Neuronal stem cell (in vitro differentiated cells): ENCODE data around the gene SALL2.
A peak's percentile ranks its signal among the peaks of the same experiment; 100 is the strongest.
"Not testable (repeated sequence)": the region's sequence is repeated elsewhere in the genome, so short reads cannot be mapped to it uniquely, and the experiment has no call there.

Experiments
- DNase-seq: peaks from one replicate; pipeline ENCODE4 v3.0.0-alpha.2; 2013; ENCODE audit warnings: low spot score
- H2AFZ ChIP-seq: one replicate; pipeline ENCODE4 v1.6.1; 2013; ENCODE audit warnings: mild to moderate bottlenecking, low read length, inconsistent platforms
- H2AK5ac ChIP-seq: 2 replicates; pipeline ENCODE4 v1.6.1; 2013; ENCODE audit warnings: low read depth, mild to moderate bottlenecking, inconsistent platforms, low read length, moderate library complexity, mixed read lengths
- H2BK120ac ChIP-seq: 2 replicates; pipeline ENCODE4 v1.6.1; 2013; ENCODE audit warnings: low read depth, mild to moderate bottlenecking, inconsistent platforms, low read length, moderate library complexity, mixed read lengths
- H2BK12ac ChIP-seq: one replicate; pipeline ENCODE4 v1.6.1; 2013; ENCODE audit warnings: low read length, inconsistent platforms
- H2BK15ac ChIP-seq: 2 replicates; pipeline ENCODE4 v1.6.1; 2013; ENCODE audit warnings: mild to moderate bottlenecking, low read length, inconsistent platforms, mixed read lengths
- H2BK5ac ChIP-seq: one replicate; pipeline ENCODE4 v1.6.1; 2013; ENCODE audit warnings: inconsistent platforms, mild to moderate bottlenecking, low read length, moderate library complexity
- H3K14ac ChIP-seq: one replicate; pipeline ENCODE4 v1.6.1; 2013; ENCODE audit warnings: low read length, inconsistent platforms
- H3K18ac ChIP-seq: 2 replicates; pipeline ENCODE4 v1.6.1; 2013; ENCODE audit warnings: low read length, inconsistent platforms
- H3K23ac ChIP-seq: 2 replicates; pipeline ENCODE4 v1.6.1; 2013; ENCODE audit warnings: low read depth, mild to moderate bottlenecking, mixed read lengths, low read length, inconsistent platforms; ENCODE audit not compliant: poor library complexity
- H3K27ac ChIP-seq: replicated peaks from 3 replicates; pipeline ENCODE4 v1.5.1; 2013; ENCODE audit warnings: low read length, inconsistent platforms
- H3K27me3 ChIP-seq, 3 experiments: 2 replicates each; pipeline ENCODE4 v1.6.1; 2013; ENCODE audit warnings: low read length in 3 of 3, mild to moderate bottlenecking in 2 of 3, inconsistent platforms in 1 of 3, low read depth in 1 of 3, mixed read lengths in 1 of 3, moderate library complexity in 1 of 3; ENCODE audit not compliant: control insufficient read depth in 3 of 3, insufficient read depth in 3 of 3
- H3K36me3 ChIP-seq, 2 donors: replicated peaks in 1 of 2; 2 replicates each; pipeline ENCODE4 v1.6.1; 2013; ENCODE audit warnings: low read length in 2 of 2; ENCODE audit not compliant: control insufficient read depth in 2 of 2, insufficient read depth in 2 of 2
- H3K4ac ChIP-seq: 2 replicates; pipeline ENCODE4 v1.6.1; 2013; ENCODE audit warnings: inconsistent platforms, mild to moderate bottlenecking, low read length, moderate library complexity
- H3K4me1 ChIP-seq, 2 donors: 1 replicate in 1 of 2; 2 replicates in 1 of 2; pipeline ENCODE4 v1.6.1; 2013; ENCODE audit warnings: low read length in 2 of 2, low read depth in 1 of 2; ENCODE audit not compliant: control insufficient read depth in 2 of 2, insufficient read depth in 1 of 2
- H3K4me2 ChIP-seq: one replicate; pipeline ENCODE4 v1.6.1; 2013; ENCODE audit warnings: mild to moderate bottlenecking, low read length, inconsistent platforms; ENCODE audit not compliant: insufficient read depth, poor library complexity, severe bottlenecking
- H3K4me3 ChIP-seq, 2 donors: 2 replicates each; pipeline ENCODE4 v1.5.1; 2013; ENCODE audit warnings: low read length in 2 of 2, mild to moderate bottlenecking in 2 of 2, inconsistent platforms in 1 of 2, moderate library complexity in 1 of 2
- H3K79me1 ChIP-seq: one replicate; pipeline ENCODE4 v1.6.1; 2013; ENCODE audit warnings: low read depth, mild to moderate bottlenecking, inconsistent platforms, low read length, moderate library complexity
- H3K9ac ChIP-seq: one replicate; pipeline ENCODE4 v1.6.1; 2013; ENCODE audit warnings: mild to moderate bottlenecking, low read depth, low read length, inconsistent platforms; ENCODE audit not compliant: poor library complexity
- H3K9me3 ChIP-seq, 2 donors: replicated peaks in 1 of 2; 2 replicates each; pipeline versions ENCODE3 to v1.6.1; 2013; ENCODE audit warnings: low read length in 2 of 2, mild to moderate bottlenecking in 2 of 2, inconsistent platforms in 1 of 2, low read depth in 1 of 2, mixed read lengths in 1 of 2, moderate library complexity in 1 of 2; ENCODE audit not compliant: control insufficient read depth in 2 of 2, insufficient read depth in 1 of 2
- H4K8ac ChIP-seq: one replicate; pipeline ENCODE4 v1.6.1; 2013; ENCODE audit warnings: low read depth, mild to moderate bottlenecking, inconsistent platforms, low read length, moderate library complexity
- H4K91ac ChIP-seq: one replicate; pipeline ENCODE4 v1.6.1; 2013; ENCODE audit warnings: low read length, low read depth, mild to moderate bottlenecking, inconsistent platforms; ENCODE audit not compliant: poor library complexity
- WGBS, 2 donors: extraction: QIAGEN DNeasy Blood & Tissue Kit; methylation state at CpG; one replicate each; pipeline ENCODE4 v1.1.7; 2013; ENCODE audit warnings: missing lambda C conversion rate in 2 of 2, mixed read lengths in 1 of 2; ENCODE audit not compliant: insufficient read length in 2 of 2, insufficient replicate concordance in 1 of 2; ENCODE audit errors: extremely low coverage in 2 of 2; 5-methylcytosine and 5-hydroxymethylcytosine counted together

SALL2 gene

DNA sequence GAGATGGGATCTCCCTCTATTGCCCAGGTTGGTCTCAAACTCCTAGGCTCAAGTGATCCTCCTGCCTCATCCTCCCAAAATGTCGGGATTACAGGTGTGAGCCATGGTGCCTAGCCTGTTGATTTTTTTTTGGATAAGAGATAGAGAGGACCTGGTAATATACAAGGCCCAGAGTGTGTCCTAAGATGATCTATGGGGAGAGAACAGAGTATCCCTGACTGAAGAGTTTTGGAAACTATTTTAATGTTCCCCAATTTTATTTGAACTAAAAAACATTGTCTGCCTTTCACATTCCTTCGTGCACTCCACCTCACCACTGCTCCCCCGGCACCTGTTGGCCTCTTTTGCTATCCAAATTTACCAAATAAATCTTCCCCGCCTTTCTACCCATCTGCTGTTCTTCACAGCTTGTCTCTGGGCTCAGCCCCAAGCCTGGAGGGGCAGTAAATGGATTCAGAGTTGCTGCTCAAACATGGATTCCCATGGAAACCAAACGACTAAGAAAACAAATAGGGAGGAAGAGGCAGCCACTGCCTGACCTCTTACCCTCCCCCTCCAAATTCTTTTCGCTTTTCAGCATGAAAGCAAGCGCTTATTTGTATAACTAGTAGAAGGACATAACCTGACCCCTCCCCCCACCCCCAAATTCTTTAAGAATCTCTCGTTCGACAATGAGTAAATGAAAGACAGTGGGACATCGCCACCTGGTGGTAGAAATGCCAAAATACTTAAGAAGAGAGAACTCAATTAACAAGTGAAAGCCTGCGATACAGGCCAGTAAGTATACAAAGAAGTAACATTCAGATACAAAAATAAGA is 31.1 kb upstream of the SALL2 start:
- Histone ChIP-seq H2AK5ac (no peak overlapping the region), H3K4me2 (no peak overlapping the region), H2BK120ac (no peak overlapping the region), H3K18ac (no peak overlapping the region), H3K79me1 (peaks cover 1% of the 10 kb centered on the region), H2AFZ (peak overlapping the region; percentile 54), H4K91ac (no peak overlapping the region), H3K36me3 (no peaks in the 10 kb centered on the region), H3K4ac (no peak overlapping the region), H3K4me1 (peaks cover 12 to 14% of the 10 kb centered on the region in 2 donors), H2BK12ac (no peak overlapping the region), H3K4me3 (no peak overlapping the region), H3K27ac (peak overlapping the region; percentile 90), H3K9me3 (no peaks in the 10 kb centered on the region), H2BK5ac (no peak overlapping the region), H4K8ac (no peak overlapping the region), H3K14ac (no peak overlapping the region), H3K27me3 (no peaks in the 10 kb centered on the region), H3K9ac (no peak overlapping the region), H2BK15ac (no peak overlapping the region), H3K23ac (no peak overlapping the region)
- peak; percentile 100 for DNase-seq
- no CpG with 5 or more reads among the region's 11 CpGs for WGBS, 2 donors

DNA sequence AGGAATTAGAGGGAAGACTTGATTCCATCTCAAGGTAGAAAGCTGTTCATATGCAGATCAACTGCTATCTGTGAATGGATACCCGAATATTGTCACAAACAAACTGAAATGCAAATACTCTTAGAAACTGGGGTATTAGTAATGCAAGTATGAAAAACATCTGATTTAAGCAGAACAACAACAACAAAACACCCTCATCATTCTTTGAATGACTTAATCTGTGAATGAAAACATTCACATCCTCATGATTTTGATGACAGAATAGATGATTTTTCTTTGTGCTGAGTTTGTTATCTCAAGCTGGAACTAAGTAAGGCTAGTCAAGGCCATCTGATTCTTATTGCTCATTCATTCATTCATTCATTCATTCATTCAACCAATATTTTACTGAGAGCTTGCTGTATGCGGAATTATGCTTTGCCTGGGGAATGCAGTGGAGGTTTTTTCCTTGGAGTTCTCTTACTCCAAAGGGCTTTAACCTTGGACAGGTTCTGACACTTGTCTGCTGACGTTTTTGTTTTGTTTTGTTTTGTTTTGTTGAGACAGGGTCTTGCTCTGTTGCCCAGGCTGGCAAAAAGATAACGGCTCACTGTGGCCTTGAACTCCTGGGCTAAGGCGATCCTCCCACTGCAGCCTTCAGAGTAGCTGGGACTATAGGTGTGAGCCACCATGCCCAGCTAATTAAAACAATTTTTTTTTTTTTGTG is 30.4 kb upstream of the SALL2 start:
- no peak overlapping the region for H2BK5ac ChIP-seq
- no peak overlapping the region for H4K91ac ChIP-seq
- no peaks in the 10 kb centered on the region for H3K27me3 ChIP-seq
- no peak overlapping the region for H2BK15ac ChIP-seq
- WGBS, 2 donors, result no CpG with 5 or more reads among the region's 5 CpGs
- H3K79me1 ChIP-seq, result peaks cover 1% of the 10 kb centered on the region
- H2BK120ac ChIP-seq, result no peak overlapping the region
- no peak overlapping the region for H3K4me3 ChIP-seq
- no peak overlapping the region for H3K23ac ChIP-seq
- no peak overlapping the region for H3K18ac ChIP-seq
- no peak overlapping the region for H2AK5ac ChIP-seq
- no peak overlapping the region for H2BK12ac ChIP-seq
- H3K14ac ChIP-seq, result no peak overlapping the region
- no peak overlapping the region for H3K4ac ChIP-seq
- no peak overlapping the region for H3K9ac ChIP-seq
- no peak overlapping the region for H3K4me2 ChIP-seq
- H2AFZ ChIP-seq, result no peak overlapping the region
- no peak overlapping the region for H4K8ac ChIP-seq
- no peaks in the 10 kb centered on the region for H3K36me3 ChIP-seq
- no peaks in the 10 kb centered on the region for H3K9me3 ChIP-seq
- peak overlapping the region; percentile 90 for H3K27ac ChIP-seq
- H3K4me1 ChIP-seq, result peaks cover 12 to 14% of the 10 kb centered on the region in 2 donors
- no peak for DNase-seq

DNA sequence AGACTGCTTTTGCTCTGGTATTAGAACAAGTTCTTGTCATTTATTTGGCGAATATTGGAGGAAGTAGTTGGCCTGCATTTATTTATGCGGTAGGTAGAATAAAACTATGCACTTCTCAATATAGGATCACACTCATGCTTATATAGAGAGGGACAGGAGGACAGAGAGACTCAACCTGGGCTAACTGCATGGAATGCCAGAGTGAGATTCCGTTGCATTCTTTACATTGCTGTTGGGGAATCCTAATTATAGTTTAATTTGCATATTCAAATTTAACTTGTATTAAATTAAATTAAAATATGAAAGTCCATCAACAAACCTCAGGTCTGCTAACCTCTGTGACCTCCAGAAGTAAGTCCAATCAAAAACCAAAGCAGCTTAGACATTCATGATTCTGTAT is 27.1 kb upstream of the SALL2 start:
- Histone ChIP-seq H3K4me2 (no peak overlapping the region), H2AK5ac (no peak overlapping the region), H3K23ac (no peak overlapping the region), H3K9ac (no peak overlapping the region), H3K36me3 (no peaks in the 10 kb centered on the region), H2BK120ac (no peak overlapping the region), H3K4ac (no peak overlapping the region), H2BK5ac (no peak overlapping the region), H3K27me3 (no peaks in the 10 kb centered on the region), H3K18ac (no peak overlapping the region), H3K14ac (no peak overlapping the region), H2BK15ac (no peak overlapping the region), H4K8ac (no peak overlapping the region), H3K27ac (no peak overlapping the region), H2AFZ (no peak overlapping the region), H3K9me3 (no peaks in the 10 kb centered on the region), H3K4me1 (peaks cover 11 to 14% of the 10 kb centered on the region in 2 donors), H3K79me1 (peaks cover 1% of the 10 kb centered on the region), H2BK12ac (no peak overlapping the region), H4K91ac (no peak overlapping the region), H3K4me3 (no peak overlapping the region)
- no CpG with 5 or more reads among the region's 3 CpGs for WGBS, 2 donors
- no peak for DNase-seq

DNA sequence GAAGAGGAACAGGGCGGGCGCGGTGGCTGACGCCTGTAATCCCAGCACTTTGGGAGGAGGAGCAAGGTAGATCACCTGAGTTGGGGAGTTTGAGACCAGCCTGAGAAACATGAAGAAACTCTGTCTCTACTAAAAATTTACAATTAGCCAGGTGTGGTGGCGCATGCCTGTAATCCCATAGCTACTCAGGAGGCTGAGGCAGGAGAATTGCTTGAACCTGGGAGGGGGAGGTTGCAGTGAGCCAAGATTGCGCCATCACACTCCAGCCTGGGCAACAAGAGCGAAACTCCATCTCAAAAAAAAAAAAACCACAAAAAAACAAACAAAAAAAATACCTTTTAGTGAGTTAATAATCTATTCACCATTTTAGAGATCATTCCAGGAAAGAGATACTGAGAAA is 18.4 kb upstream of the SALL2 start:
- H4K8ac ChIP-seq, H2BK120ac ChIP-seq, H3K27me3 ChIP-seq, H2AFZ ChIP-seq, H3K27ac ChIP-seq, DNase-seq, H3K9me3 ChIP-seq, H3K23ac ChIP-seq, H3K4me3 ChIP-seq, H3K4me2 ChIP-seq, H3K79me1 ChIP-seq, H2BK12ac ChIP-seq, H3K4ac ChIP-seq, H4K91ac ChIP-seq, H3K18ac ChIP-seq, H3K14ac ChIP-seq, H3K9ac ChIP-seq, H3K36me3 ChIP-seq: not testable (repeated sequence)
- no CpG with 5 or more reads among the region's 7 CpGs for WGBS, 2 donors
- H2BK5ac ChIP-seq, result peak overlapping the region; percentile 95
- H3K4me1 ChIP-seq, result peaks cover 8 to 17% of the 10 kb centered on the region in 2 donors
- peak overlapping the region; percentile 5 for H2BK15ac ChIP-seq
- peak overlapping the region; percentile 75 for H2AK5ac ChIP-seq
